GM23248 (cell line): ENCODE results near the gene MYLK. TPM values are rescaled to one million over a fixed set of nuclear protein-coding genes. Genes with fewer than 3 reads are reported as not detected.

Experiments used
- DNase-seq: peaks from one replicate; pipeline ENCODE4 v3.0.0-alpha.2; 2015
- H2AFZ ChIP-seq: fragments of 200-600 bp; sonication (generic); 2 replicates; pipeline ENCODE4 v1.6.1; 2016; ENCODE audit warnings: antibody characterized with exemption
- H3F3A ChIP-seq: fragments of 200-600 bp; sonication (generic); 2 replicates; pipeline ENCODE4 v1.6.1; 2016; ENCODE audit warnings: mild to moderate bottlenecking, antibody characterized with exemption, mixed run types; ENCODE audit not compliant: insufficient read depth
- H3K27ac ChIP-seq: fragments of 200-600 bp; sonication (generic); 2 replicates; pipeline ENCODE4 v1.5.1; 2016; ENCODE audit warnings: mild to moderate bottlenecking
- H3K27me3 ChIP-seq: fragments of 200-600 bp; sonication (generic); replicated peaks from 2 replicates; pipeline ENCODE4 v1.6.1; 2016; ENCODE audit warnings: mild to moderate bottlenecking; ENCODE audit not compliant: insufficient read depth
- H3K36me3 ChIP-seq: fragments of 200-600 bp; sonication (generic); 2 replicates; pipeline ENCODE4 v1.6.1; 2016; ENCODE audit warnings: low read depth, mild to moderate bottlenecking
- H3K4me1 ChIP-seq: fragments of 200-600 bp; sonication (generic); 2 replicates; pipeline ENCODE4 v1.6.1; 2016; ENCODE audit warnings: mild to moderate bottlenecking; ENCODE audit not compliant: insufficient read depth
- H3K4me2 ChIP-seq: fragments of 200-600 bp; sonication (generic); one replicate; pipeline ENCODE4 v1.6.1; 2016; ENCODE audit warnings: mild to moderate bottlenecking; ENCODE audit not compliant: unreplicated experiment
- H3K4me3 ChIP-seq: fragments of 200-600 bp; sonication (generic); 2 replicates; pipeline ENCODE4 v1.5.1; 2016; ENCODE audit warnings: mild to moderate bottlenecking
- H3K79me2 ChIP-seq: fragments of 200-600 bp; sonication (generic); 2 replicates; pipeline ENCODE4 v1.6.1; 2016; ENCODE audit warnings: mild to moderate bottlenecking; ENCODE audit not compliant: insufficient read depth
- H3K9ac ChIP-seq: fragments of 200-600 bp; sonication (generic); 2 replicates; pipeline ENCODE4 v1.6.1; 2016; ENCODE audit warnings: mild to moderate bottlenecking
- H3K9me2 ChIP-seq: fragments of 200-600 bp; sonication (generic); 2 replicates; pipeline ENCODE4 v1.6.1; 2016; ENCODE audit warnings: mixed run types, mild to moderate bottlenecking, moderate library complexity; ENCODE audit not compliant: insufficient read depth
- H3K9me3 ChIP-seq: fragments of 200-600 bp; sonication (generic); one replicate; pipeline ENCODE4 v1.6.1; 2017; ENCODE audit warnings: low read depth
- H4K20me1 ChIP-seq: fragments of 200-600 bp; sonication (generic); 2 replicates; pipeline ENCODE4 v1.6.0; 2016; ENCODE audit not compliant: insufficient read depth
- EZH2 ChIP-seq: fragments of 200-600 bp; sonication (generic); IDR thresholded peaks from 2 replicates; pipeline ENCODE4 v1.6.1; 2018; ENCODE audit warnings: antibody characterized with exemption, mild to moderate bottlenecking; ENCODE audit not compliant: insufficient read depth, poor library complexity, severe bottlenecking
- EZH2phosphoT487 ChIP-seq: fragments of 200-600 bp; sonication (generic); IDR thresholded peaks from 2 replicates; pipeline ENCODE4 v1.6.1; 2018; ENCODE audit warnings: antibody characterized with exemption, moderate library complexity, mild to moderate bottlenecking, low read depth; ENCODE audit not compliant: insufficient read depth
- WGBS, 2 experiments: methylation state at CpG; one replicate each; pipeline ENCODE4 v1.1.6; 2015 to 2017; ENCODE audit warnings: low lambda C conversion rate in 2 of 2, low coverage in 1 of 2; ENCODE audit errors: missing lambda C conversion rate in 2 of 2; 5-methylcytosine and 5-hydroxymethylcytosine counted together
- in situ Hi-C: fragments of 300-500 bp; cut with MboI; formaldehyde crosslinking; loops from 2 replicates; pipeline ENCODE4 v1.15.0; 2020
- polyA plus RNA-seq: library from polyadenylated mRNA; unstranded; fragments of >200 nt; fragmentation: Nextera tagmentation; extraction: Ambion mirVana; gene quantifications from 2 replicates; pipeline ENCODE4 v1.2.1, GENCODE V29; 2016
- total RNA-seq: library from RNA; depleted of rRNA; stranded (reverse); fragments of >200 nt; shearing (Covaris generic); gene quantifications from 2 replicates; pipeline ENCODE4 v1.2.3, GENCODE V29; 2014

MYLK gene
- total and polyA plus RNA-seq, 2 experiments from 2014 or later = 110 to 174 TPM

GRCh38 chr3:123762805-123763204 is 121.3 kb downstream of the MYLK start:
- H3K79me2 ChIP-seq = 0 out of 2 replicates have a peak, but pooled peaks cover 7% of the 10 kb centered on the region
- H2AFZ ChIP-seq = no peak overlapping the region
- H3K4me2 ChIP-seq = no peak overlapping the region
- peaks cover 4% of the 10 kb centered on the region; the same call in 1 of the 2 replicates for H3K36me3 ChIP-seq
- H3K9ac ChIP-seq = no peak overlapping the region
- H3K27me3 ChIP-seq = no peaks in the 10 kb centered on the region
- H3K4me3 ChIP-seq = no peak overlapping the region
- DNase-seq = no peak
- no peaks in the 10 kb centered on the region for H3K9me2 ChIP-seq
- in situ Hi-C loops = no loop called here
- H4K20me1 ChIP-seq = no peaks in the 10 kb centered on the region
- no peaks in the 10 kb centered on the region for H3K9me3 ChIP-seq
- peaks cover 63% of the 10 kb centered on the region for H3F3A ChIP-seq
- no peak overlapping the region for H3K27ac ChIP-seq
- WGBS, 2 experiments = 93 to 95% methylated on average over 2 of the region's 2 CpGs
- peaks cover 44% of the 10 kb centered on the region for H3K4me1 ChIP-seq
- TF ChIP-seq EZH2 (no peak), EZH2phosphoT487 (no peak)

- no peak overlapping the region for H3K4me2 ChIP-seq
- no peaks in the 10 kb centered on the region for H4K20me1 ChIP-seq
- H3K79me2 ChIP-seq = peaks cover 11% of the 10 kb centered on the region; the same call in 1 of the 2 replicates
- H3K36me3 ChIP-seq = peaks cover 4% of the 10 kb centered on the region; the same call in 1 of the 2 replicates
- peaks cover 77% of the 10 kb centered on the region for H3F3A ChIP-seq
- H3K9me2 ChIP-seq = no peaks in the 10 kb centered on the region
- 94 to 95% methylated on average over 1 of the region's 1 CpG for WGBS, 2 experiments
- TF ChIP-seq EZH2phosphoT487 (no peak), EZH2 (no peak)
- no peaks in the 10 kb centered on the region for H3K9me3 ChIP-seq
- H3K9ac ChIP-seq = no peak overlapping the region
- H3K4me1 ChIP-seq = peaks cover 57% of the 10 kb centered on the region
- H3K27ac ChIP-seq = no peak overlapping the region
- no peak for DNase-seq
- H2AFZ ChIP-seq = no peak overlapping the region
- no peak overlapping the region for H3K4me3 ChIP-seq
- no peaks in the 10 kb centered on the region for H3K27me3 ChIP-seq
- in situ Hi-C loops = no loop called here
Observed at GRCh38 chr3:123760817-123761216, 123.3 kb downstream of the MYLK start.

- Histone ChIP-seq H3K36me3 (peaks cover 4% of the 10 kb centered on the region; the same call in 1 of the 2 replicates), H4K20me1 (no peaks in the 10 kb centered on the region), H3K9ac (no peak overlapping the region), H3K79me2 (peaks cover 14% of the 10 kb centered on the region; the same call in 1 of the 2 replicates), H3K9me3 (no peaks in the 10 kb centered on the region), H3K27me3 (no peaks in the 10 kb centered on the region), H3K9me2 (no peaks in the 10 kb centered on the region), H3K4me1 (peaks cover 57% of the 10 kb centered on the region), H2AFZ (no peak overlapping the region), H3K4me3 (no peak overlapping the region), H3K4me2 (no peak overlapping the region), H3F3A (peaks cover 70% of the 10 kb centered on the region), H3K27ac (no peak overlapping the region)
- in situ Hi-C loops = no loop called here
- WGBS, 2 experiments = 96 to 100% methylated on average over 4 of the region's 4 CpGs
- no peak for DNase-seq
- TF ChIP-seq EZH2phosphoT487 (no peak), EZH2 (no peak)
Observed at GRCh38 chr3:123759871-123760270, 124.3 kb downstream of the MYLK start.

- peak; percentile 37 for DNase-seq
- in situ Hi-C loops = no loop called here
- H3K9me3 ChIP-seq = no peaks in the 10 kb centered on the region
- no peaks in the 10 kb centered on the region for H3K9me2 ChIP-seq
- peaks cover 4% of the 10 kb centered on the region; the same call in 1 of the 2 replicates for H3K36me3 ChIP-seq
- TF ChIP-seq EZH2phosphoT487 (no peak), EZH2 (no peak)
- no peak overlapping the region for H3K9ac ChIP-seq
- peak overlapping the region; percentile 5 for H3K4me2 ChIP-seq
- peaks cover 65% of the 10 kb centered on the region for H3F3A ChIP-seq
- H3K4me1 ChIP-seq = peaks cover 54% of the 10 kb centered on the region
- 17 to 22% methylated on average over 3 of the region's 3 CpGs for WGBS, 2 experiments
- no peak overlapping the region for H2AFZ ChIP-seq
- no peak overlapping the region for H3K4me3 ChIP-seq
- peak overlapping the region; percentile 67 for H3K27ac ChIP-seq
- H3K79me2 ChIP-seq = peaks cover 19% of the 10 kb centered on the region
- H3K27me3 ChIP-seq = no peaks in the 10 kb centered on the region
- no peaks in the 10 kb centered on the region for H4K20me1 ChIP-seq
Observed at GRCh38 chr3:123759311-123759710, 124.8 kb downstream of the MYLK start.
